GM12892 (cell line): ENCODE data around the gene CASKIN2.

Experiments
- POLR2AphosphoS5 ChIP-seq: IDR thresholded peaks from 2 replicates; pipeline ENCODE4 v1.6.1; 2011; ENCODE audit warnings: low read depth, low read length, control low read depth
- TAF1 ChIP-seq: IDR thresholded peaks from 2 replicates; pipeline ENCODE4 v1.6.1; 2011; ENCODE audit warnings: low read depth, mild to moderate bottlenecking, control low read depth, low read length, borderline replicate concordance

GRCh38 chr17:75531721-75532072 lies 16.4 kb upstream of the CASKIN2 start:
- TF ChIP-seq TAF1 (no peak), POLR2AphosphoS5 (no peak)
